Fibroblast of skin of back (primary cell): ENCODE measurements around the gene HSPH1.
"Not testable (repeated sequence)": the region's sequence is repeated elsewhere in the genome, so short reads cannot be mapped to it uniquely, and the experiment has no call there.

ENCODE experiments used
- DNase-seq: peaks from one replicate; pipeline ENCODE4 v3.0.0-alpha.2; 2013

HSPH1 gene

DNA sequence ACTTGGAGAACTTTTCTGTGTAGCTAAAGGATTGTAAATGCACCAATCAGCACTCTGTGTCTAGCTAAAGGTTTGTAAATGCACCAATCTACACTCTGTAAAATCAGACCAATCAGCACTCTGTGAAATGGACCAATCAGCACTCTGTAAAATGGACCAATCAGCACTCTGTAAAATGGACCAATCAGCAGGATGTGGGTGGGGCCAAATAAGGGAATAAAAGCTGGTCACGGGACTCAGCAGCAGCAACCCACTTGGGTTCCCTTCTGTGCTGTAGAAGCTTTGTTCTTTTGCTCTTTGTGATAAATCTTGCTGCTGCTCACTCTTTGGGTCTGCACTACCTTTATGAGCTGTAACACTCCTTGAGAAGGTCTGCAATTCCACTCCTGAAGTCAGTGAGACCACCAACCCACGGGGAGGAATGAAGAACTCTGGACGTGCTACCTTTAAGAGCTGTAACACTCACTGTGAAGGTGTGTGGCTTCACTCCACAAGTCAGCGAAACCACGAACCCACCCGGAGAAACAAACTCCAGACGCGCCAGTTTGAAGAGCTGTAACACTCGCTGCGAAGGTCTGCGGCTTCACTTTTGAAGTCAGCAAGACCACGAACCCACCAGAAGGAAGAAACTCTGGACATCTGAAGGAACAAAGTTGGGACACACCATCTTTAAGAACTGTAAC is 16.2 kb upstream of the HSPH1 start:
- not testable (repeated sequence) for DNase-seq

DNA sequence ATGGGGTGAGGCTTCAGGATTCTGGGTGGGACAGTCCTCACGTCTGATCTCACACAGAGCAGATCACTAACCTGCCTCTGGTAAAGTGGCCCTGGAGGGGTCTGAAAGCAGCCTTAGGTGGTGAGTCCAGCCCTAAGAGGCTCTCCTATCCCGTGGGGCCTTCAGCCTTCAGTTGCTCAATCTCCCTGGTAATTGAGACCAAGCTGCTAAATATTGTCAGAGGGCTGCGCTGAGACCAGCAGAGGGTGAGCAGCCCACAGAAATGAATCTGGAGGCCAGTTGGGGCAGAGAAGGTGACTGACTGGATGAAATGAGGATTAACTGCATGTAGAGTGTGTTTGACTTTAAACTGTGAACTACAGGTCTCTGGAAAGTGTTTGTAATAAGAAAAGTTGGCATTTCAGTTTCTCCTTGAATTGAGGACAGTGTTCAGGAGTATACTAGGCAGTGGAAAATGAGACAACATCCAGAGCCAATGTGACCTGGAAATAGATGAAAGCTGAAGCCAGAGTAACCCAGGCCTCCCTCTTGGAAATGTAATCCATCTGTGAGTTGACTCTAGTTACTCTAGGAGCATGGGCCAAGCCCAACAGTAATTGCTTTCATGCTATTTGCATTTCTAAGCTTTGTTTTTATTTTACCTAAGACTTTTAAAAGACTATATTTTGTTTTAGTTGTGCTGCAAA is 14.3 kb upstream of the HSPH1 start:
- no peak for DNase-seq

DNA sequence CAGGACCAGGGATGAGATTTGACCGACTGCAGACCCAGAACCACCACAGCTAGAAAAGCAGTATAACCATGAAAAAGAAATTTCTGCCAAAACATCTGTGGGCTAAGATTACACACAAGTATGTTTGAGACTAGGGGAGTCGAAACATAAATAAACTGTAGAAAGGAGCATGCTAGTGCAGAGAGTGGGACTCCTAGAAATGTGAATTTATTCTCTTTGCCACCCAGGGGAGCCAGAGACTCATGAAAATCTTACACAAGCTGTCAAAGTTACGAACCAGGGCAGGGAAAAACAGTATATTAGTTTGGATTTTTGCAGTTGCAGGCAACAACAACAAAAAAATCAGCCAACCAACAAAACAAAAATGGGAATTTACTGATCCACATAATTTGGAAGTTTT is 12.3 kb upstream of the HSPH1 start:
- DNase-seq: peak; percentile 45

DNA sequence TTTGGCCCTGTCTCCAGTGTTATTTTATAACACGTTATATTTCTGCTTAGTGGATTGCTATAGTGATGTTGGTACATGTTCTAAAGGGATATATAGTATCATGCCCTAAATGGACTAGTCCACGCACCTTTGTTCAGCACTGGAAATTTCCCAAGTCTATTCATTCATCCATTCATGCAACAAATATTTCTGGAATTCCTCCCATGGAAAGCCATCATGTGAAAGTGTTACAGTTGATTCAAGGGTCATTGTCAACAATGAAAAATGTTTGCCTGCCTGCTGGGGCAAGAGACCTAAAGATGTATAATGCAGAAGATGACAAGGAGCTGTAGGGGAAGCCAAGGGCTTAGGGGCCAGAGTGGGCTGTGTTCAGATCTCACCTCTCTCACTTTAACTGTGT is 10.8 kb upstream of the HSPH1 start:
- peak; percentile 95 for DNase-seq

DNA sequence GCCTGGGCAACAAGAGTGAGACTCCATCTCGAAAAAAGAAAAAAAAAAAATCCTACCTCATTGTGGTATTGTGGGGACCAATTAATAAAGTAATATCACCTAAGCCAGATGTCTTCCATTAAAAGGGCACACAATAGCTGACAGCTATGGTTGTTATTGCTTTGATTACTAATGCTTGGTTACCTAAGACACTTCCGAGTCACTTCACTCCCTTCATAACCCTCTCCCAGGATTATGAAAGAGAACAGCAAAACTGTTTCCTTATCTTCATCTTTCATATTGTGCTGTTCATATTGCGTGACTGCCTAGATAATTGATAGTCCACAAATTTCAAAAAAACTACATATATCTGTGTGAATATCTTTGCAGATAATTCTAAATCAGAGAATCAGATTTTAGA is 10.3 kb upstream of the HSPH1 start:
- peak; percentile 44 for DNase-seq

DNA sequence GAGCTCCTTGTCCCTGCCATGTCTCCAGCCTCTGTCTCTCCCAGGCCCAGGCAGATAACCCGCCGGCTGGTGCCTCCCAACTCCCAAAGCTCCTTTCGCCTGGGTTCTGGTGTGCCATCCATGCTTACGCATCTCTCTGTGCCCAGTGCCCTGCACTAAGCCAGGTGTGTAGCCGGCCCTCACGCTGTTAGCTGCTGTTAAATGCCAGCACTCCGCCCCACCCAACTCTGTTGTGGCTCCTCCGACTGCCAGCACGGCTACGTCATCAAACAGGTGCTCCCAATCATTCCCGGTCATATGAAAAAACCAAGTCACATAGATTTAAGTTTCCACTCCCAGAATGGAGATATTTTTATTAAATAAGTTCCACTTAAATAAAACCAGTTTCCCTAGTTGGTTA is 7.0 kb upstream of the HSPH1 start:
- no peak for DNase-seq

DNA sequence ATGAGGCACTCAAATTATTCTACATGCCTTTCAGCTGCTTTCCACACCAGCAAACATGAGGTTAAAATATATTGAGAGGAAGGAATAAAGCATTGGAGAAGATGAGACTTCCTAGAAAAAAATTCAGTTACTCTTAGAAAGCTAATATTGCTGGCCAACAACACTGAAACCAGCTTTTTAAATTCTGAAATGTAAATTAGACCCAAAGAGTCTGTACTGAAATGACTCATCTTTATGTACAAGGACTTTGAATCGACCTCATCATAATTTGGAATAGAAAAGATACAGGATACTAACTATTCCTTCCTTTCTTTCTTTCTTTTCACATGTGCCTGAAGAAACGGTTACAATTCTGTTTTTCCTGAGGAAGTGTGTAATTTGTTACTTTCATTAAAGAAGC is 6.5 kb upstream of the HSPH1 start:
- no peak for DNase-seq

DNA sequence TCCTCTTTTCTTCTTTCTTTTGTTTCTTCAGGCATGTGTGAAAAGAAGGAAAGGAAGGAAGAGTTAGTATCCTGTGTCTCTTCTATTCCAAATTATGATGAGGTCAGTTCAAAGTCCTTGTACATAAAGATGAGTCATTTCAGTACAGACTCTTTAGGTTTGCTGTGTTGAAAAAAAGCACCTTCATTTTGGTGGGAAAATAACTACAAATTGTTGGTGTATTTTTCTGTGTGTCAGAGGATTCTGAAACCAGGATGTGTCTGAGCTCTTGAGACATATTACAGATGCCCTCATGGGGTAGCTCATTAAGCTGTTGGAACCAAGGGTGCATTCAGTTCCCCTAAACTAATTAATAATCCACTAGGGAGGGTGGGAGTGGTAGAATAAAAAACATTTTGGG is 5.8 kb upstream of the HSPH1 start:
- peak; percentile 17 for DNase-seq

DNA sequence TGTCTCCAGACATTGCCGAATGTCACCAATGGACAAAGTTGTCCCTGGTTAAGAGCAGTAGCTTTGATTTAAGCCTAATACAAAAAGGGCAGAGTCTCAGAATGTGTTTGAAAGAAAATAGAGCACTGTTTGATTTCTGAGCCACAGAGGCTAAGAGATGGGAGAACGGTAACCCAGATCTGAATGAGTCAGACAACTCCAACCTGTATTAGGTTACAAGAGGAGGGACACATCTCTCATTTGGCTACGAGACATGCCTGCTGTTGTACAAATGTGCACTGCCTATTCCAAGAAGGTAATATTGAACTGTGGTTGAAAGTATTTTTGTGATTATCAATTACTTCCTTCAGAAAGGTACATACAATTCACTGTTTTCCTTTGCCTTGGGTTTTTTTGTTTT is 4.9 kb upstream of the HSPH1 start:
- DNase-seq: no peak

DNA sequence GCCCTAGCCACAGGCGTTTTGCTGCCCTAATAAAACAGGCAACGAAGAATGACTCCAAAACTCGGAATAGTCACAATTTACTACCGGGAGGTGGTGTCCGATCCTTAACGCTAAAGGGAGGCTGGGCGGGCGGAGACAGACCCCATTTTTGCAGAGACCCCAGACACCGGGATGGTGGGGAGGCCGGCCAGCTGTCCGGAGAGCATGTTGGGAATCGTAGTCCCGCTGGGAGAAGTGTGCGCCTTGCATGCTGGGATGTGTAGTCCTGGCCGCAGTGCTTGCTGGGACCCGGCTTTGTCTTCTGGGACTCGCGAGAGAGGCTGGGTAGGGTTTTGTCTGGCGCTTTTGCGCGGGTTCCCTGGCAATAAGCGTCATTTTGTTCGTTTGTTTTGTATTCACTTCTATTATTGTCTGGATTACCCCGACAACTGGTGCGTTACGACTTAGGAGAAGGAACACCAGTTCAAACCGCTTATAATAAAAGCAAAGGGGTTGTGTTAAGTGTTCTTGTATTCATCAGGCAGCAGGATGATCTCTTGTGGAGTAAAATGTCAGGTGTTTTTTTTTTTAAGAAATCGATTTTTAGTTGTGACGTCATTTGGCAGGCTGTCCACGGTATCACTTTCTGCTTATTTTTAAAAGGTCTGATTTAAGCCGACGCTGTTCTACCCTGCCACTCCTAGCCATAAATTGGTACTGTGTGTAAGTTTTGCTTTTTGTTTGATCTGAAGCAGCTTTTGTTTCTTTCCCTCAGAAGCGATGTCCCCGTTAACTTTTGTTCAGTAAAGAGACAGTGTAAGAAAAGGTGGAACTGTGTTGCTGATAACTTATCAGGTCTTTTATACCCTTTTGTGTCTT is 676 bp upstream of the HSPH1 start:
- DNase-seq: peak; percentile 98

DNA sequence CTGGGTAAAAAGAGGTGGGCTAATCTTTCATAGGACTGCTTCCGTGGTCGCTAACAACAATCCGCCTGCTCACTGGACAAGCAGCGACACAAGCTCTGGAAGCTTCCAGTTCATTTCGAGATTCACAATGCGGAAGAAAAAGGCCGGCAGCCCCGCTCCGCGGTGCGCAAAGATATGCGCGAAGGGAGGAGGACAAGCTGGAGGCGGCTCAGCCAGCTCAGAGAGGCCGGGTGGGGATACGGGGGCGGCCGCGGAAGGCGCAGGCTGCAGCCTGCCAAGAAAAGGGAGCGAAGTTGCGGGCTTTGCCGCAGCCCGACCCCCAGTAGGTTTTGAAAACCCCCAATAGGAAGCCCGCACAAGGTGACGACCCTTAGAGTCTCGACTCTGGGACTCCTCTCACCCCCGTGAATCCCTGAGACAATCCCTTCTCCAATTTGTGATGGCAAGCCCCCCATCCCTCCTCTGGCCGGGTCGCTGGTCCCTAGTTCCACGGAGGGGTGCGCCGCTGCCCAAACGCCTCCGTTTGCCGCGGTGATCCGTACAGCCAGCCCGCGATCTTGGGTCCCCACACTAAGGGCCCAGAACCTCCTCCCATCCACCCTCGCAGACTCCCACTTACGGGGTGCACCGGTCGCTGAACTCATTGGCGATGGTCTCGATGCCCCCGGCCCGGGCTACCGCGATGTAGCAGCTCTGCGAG is 697 bp downstream of the HSPH1 start:
- peak; percentile 74 for DNase-seq

DNA sequence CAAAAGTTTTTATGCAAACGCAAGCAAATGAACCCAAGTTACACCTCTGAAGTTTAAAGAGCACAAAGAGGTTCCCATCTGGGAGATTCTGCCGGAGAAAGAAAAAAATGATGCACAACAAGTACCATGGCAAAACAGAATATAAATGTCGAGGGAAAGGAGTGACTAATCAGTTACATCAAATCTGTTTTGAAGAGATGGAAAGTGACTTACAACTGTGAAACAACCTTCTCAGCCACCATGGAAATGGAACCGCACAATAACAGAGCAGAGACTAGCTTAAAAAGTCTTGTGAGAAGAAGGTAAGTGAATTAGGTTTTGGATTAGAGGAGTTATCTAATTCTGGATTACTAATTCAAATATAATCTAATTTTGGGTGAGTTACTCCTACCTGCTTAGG is 2.4 kb downstream of the HSPH1 start:
- DNase-seq: no peak

DNA sequence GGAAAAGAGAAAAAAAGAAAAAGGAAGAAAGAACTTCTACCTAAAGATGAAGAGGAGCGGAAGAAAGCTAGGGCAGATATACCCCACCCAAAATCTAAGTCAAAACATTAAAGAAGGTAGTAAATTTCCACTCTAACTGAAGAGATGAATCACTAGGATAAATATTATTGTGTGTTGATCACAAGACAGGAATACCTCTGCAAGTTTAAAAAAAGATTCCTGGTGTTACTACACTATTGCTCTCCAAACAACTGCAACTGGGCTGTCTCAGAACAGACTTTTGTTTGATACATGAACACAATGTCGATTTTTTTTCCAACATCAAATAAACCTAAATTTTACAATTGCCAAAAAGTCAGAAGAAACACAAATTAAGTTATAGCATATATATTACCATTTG is 6.8 kb downstream of the HSPH1 start:
- DNase-seq: peak; percentile 11

DNA sequence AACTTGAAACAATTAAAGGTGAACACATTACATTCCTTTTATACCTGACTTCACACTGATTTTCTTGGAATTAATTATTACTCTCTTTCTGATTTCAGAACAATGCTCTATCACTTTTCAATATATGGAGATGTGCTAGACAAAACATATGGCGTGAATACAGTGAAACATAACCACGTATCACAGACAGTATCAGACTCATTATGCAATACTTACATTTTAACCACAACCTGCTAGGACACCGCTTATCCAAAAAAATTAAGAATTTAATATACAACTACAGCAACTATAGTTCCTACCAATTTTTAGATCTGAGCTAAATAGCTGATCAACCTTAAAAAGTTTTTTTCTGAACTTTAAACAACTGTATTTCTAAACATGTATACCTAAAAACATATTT is 9.9 kb downstream of the HSPH1 start:
- DNase-seq: no peak

DNA sequence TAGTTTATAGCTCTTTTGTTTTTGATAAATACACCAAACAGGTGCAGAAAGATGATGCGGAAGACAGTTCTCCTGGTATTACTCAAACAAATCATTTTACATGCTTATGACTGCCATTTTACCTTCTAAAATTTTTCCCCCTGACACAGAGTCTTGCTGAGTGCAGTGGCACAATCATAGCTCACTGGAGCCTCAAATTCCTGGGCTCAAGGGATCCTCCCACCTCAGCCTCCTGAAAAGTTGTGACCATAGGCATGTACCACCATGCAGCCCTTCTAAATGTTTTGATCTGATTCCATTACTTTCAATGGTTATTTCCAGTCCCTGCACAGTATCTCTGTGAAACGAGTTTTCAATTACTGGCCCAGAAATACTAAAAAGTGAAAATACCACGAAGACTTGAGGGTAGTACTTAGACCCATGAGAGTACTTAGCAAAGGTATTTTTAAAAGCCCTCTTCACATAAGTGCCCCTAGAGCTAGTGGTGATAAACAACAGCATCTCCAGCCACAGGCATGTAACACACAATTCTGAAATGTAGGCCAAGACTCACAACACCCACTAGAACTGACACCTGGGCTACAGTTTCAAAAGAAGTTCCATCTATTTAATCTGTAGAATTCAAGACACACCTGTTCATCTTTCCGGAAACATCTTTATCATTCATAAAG is 11.3 kb downstream of the HSPH1 start:
- no peak for DNase-seq

DNA sequence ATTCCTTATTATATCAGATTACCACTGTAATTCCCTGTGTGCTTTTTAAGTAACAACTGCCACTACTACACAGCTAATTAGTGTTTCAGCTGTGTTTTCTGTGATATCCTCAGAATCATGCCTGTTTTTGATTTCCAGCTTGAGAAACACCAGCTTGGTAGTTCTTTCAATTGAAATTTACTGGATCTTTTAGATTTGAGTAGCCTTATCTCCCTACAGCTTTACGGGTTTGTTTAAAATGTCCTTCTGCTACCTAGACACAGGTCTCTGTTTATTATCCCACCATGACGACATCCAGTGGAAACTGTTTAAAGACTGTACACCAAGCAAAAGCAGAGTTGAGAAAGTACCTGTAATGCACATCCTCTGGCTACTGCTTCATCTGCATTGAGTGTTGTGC is 12.1 kb downstream of the HSPH1 start:
- DNase-seq: no peak

DNA sequence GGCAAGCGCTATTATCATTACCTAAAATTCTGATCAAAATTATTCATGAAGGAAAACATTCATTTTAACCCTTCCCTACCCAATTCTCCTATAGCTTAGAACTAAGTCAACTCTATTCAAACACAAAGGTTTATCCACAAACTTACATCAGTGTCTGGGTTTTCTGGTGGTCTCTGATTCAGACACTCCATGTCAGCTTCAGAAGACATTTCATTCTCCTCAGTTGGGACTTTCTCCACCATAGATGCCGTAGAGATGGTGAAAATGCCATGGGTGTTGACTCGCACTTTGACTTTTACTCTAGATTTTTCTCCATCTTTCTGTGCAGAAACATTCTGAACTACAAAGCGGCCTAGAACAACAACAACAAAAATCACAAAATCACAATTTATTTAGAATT is 16.3 kb downstream of the HSPH1 start:
- no peak for DNase-seq

DNA sequence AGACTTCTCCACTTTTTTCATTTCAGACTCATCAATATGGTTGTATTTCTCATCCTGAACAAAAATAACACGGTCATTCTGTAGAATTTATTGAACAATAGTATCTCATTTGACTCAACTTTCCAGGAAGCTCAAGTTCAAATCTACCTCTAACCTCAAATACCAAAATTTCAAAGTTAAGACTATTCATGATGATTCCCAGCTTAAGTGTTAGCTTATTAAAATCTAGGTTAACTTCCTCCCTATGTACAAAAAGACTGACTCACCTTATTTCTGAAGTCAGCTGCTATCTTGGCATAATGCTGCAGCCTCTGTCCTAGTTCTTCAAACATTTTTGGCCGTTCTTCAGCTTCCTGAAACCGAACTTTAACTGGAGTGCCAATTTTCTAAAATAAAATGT is 23.2 kb downstream of the HSPH1 start:
- DNase-seq: no peak

DNA sequence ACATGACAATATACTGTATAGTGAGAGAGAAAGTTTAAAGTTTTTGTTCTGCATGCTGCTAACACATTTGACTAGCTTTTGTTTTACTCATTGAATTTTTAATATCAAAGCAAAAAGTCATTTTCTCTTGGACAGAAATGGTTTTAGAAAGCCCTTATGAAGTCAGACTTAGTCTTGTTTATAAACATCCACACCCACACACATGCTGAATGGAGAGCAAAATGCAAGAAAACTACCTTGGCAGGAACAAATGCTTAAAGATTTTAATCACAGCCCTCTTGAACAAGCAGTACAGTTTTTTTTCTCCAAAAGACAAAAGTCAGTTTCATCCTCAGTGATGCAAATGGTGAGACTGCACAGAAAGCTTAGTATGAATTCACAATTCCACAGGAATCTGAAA is 25.0 kb downstream of the HSPH1 start:
- DNase-seq: no peak

DNA sequence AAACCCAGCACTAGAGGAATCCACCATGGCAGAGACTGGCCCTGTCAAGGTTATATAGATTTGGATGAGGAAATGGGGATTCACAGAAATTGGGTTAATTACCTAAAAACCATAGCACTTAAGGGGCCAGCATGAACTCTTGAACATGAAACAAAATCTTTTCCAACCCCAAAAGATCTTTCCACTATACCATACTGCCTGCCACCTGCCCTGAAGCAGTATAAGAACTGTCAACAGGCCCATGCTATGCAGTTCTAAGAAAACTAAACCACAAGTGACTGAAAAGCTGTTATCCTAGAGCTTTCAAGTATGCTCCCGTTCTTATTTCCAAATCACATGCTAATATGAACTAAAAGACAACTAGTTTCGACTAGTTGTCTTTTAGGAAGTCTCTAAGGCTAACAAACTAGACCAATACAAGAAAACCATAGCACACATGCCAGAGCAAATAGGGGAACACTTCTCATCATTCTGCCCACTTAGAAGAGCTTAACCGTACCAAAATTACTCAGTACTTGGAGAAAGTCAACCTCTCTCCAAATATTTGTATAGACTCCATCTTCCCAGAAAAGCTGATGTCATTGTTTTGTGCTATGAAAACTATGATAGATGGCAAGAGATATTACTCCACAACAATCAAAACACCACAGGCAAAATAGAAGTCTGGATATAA is 27.5 kb downstream of the HSPH1 start:
- DNase-seq: no peak

DNA sequence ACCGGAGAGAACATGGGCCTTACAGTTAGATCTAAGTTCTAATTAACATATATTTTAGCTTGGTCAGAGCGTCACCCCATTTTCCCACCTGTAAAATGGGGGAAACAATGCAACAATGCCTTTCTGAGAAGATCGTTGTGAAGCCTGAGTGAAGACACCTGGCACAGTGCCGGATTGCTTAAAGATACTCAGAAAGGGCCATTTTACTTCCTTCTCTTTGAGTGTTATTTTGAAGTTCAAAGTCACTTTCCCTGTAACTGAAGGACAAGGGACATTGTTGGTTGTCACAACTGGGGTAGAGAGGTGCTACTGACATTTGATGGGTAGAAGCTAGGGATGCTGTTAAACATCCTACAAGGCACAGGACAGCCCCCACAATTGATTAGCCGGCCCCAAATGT is 28.1 kb downstream of the HSPH1 start:
- no peak for DNase-seq

DNA sequence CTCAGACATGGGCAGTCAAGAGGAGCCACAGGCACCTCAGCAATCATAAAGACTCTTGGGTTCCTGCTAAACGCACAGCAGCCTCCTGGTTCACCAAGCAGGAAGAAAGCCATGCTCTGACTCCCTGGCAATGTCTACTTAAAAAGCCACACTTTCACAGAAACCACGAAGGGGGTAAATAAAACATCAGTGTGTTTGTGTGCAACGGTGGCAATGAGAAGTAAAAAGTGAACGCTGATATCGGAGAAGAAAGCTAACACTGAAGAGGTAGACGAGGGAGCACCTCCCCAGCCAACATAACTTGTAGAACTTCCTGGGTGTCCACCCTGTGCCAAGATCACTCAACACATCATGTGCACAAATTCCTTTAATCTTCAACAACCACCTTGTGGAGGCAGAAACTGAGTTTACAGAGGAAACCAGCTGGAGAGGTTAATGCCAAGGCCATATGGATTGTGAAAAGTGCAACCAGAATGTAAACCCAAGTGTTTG is 30.2 kb downstream of the HSPH1 start:
- DNase-seq: no peak
